Fibroblast of mammary gland (primary cell): Measurements from ENCODE around the gene CHRNA9.
"Not testable (repeated sequence)": the region's sequence is repeated elsewhere in the genome, so short reads cannot be mapped to it uniquely, and the experiment has no call there.

ENCODE experiments used
- DNase-seq: peaks from one replicate; pipeline ENCODE4 v3.0.0-alpha.2; 2010; ENCODE audit warnings: low read depth
- H3K4me3 ChIP-seq: 2 replicates; pipeline ENCODE4 v1.5.1; 2011; ENCODE audit warnings: low read depth, mild to moderate bottlenecking, low read length, moderate library complexity; ENCODE audit not compliant: control insufficient read depth
- CTCF ChIP-seq: conservative IDR thresholded peaks from 2 replicates; pipeline ENCODE4 v1.5.1; 2011; ENCODE audit warnings: low read depth, low read length, inconsistent platforms; ENCODE audit not compliant: control insufficient read depth, insufficient read depth

CHRNA9 gene

GRCh38 chr4:40294339-40294738 lies 40.8 kb upstream of the CHRNA9 start:
- TF ChIP-seq CTCF: no peak
- DNase-seq: no peak
- H3K4me3 ChIP-seq: no peak overlapping the region

- H3K4me3 ChIP-seq, DNase-seq: not testable (repeated sequence)
Measured at GRCh38 chr4:40295030-40295429, 40.1 kb upstream of the CHRNA9 start.

GRCh38 chr4:40295572-40295971 lies 39.6 kb upstream of the CHRNA9 start:
- DNase-seq: no peak
- H3K4me3 ChIP-seq: no peak overlapping the region
- TF ChIP-seq CTCF: no peak

- TF ChIP-seq CTCF: no peak
- no peak overlapping the region for H3K4me3 ChIP-seq
- no peak for DNase-seq
Measured at GRCh38 chr4:40299126-40299525, 36.0 kb upstream of the CHRNA9 start.

- no peak for DNase-seq
- H3K4me3 ChIP-seq: no peak overlapping the region
- no peak for TF ChIP-seq CTCF
Measured at GRCh38 chr4:40299811-40300292, 35.3 kb upstream of the CHRNA9 start.

GRCh38 chr4:40300371-40301162 lies 34.6 kb upstream of the CHRNA9 start:
- H3K4me3 ChIP-seq: no peak overlapping the region
- DNase-seq: no peak
- TF ChIP-seq CTCF: no peak

- no peak overlapping the region for H3K4me3 ChIP-seq
- no peak for TF ChIP-seq CTCF
- DNase-seq: no peak
Measured at GRCh38 chr4:40301603-40302002, 33.5 kb upstream of the CHRNA9 start.
